IMR-90 (cell line): ENCODE measurements around the gene RAB5B. TPM values are rescaled to one million over a fixed set of nuclear protein-coding genes. Genes with fewer than 3 reads are reported as not detected.

Experiments
- ATAC-seq: fragments of 200-7000 bp; cut with Tn5 transposase; 2 replicates; pipeline ENCODE4 v1.9.1; 2020; ENCODE audit warnings: low read depth, mild to moderate bottlenecking, moderate library complexity
- BruUV-seq: library from RNA; stranded (reverse); fragments of 400-500 nt; replicated peaks from 2 replicates; lab custom pipeline; 2021; lab: Mats Ljungman, UMichigan
- CTCF ChIA-PET: fragments of 300-600 bp; formaldehyde crosslinking; extraction: SDS; loops from one replicate; lab custom pipeline; 2021; ENCODE audit warnings: antibody characterized with exemption; lab: Yijun Ruan, JAX
- POLR2A ChIA-PET: fragments of 300-600 bp; sonication (Branson Sonifier 250); formaldehyde crosslinking; loops from one replicate; lab custom pipeline; 2022; ENCODE audit warnings: antibody characterized with exemption; ENCODE audit not compliant: unreplicated experiment; lab: Charles Lee
- DNase-seq: peaks from one replicate; pipeline ENCODE4 v3.0.0; 2013
- H2AFZ ChIP-seq: replicated peaks from 2 replicates; pipeline ENCODE3; 2013; ENCODE audit warnings: low read length, mild to moderate bottlenecking; ENCODE audit not compliant: poor library complexity
- H2AK5ac ChIP-seq: 2 replicates; pipeline ENCODE4 v1.6.1; 2013; ENCODE audit warnings: low read depth, low read length, inconsistent platforms
- H2AK9ac ChIP-seq: replicated peaks from 2 replicates; pipeline ENCODE3; 2013; ENCODE audit warnings: mild to moderate bottlenecking, low read depth, low read length, moderate library complexity; ENCODE audit not compliant: poor library complexity
- H2BK120ac ChIP-seq: 2 replicates; pipeline ENCODE4 v1.6.1; 2013; ENCODE audit warnings: low read depth, low read length, inconsistent platforms
- H2BK15ac ChIP-seq: 3 replicates; pipeline ENCODE4 v1.6.1; 2013; ENCODE audit warnings: low read depth, low read length, inconsistent platforms
- H2BK20ac ChIP-seq: 2 replicates; pipeline ENCODE4 v1.6.1; 2013; ENCODE audit warnings: low read depth, mild to moderate bottlenecking, inconsistent platforms, low read length, moderate library complexity
- H2BK5ac ChIP-seq: 2 replicates; pipeline ENCODE4 v1.6.1; 2013; ENCODE audit warnings: mild to moderate bottlenecking, low read depth, low read length, inconsistent platforms; ENCODE audit not compliant: poor library complexity, severe bottlenecking
- H3K14ac ChIP-seq: replicated peaks from 2 replicates; pipeline ENCODE4 v1.6.1; 2013; ENCODE audit warnings: low read depth, low read length, inconsistent platforms
- H3K18ac ChIP-seq: 2 replicates; pipeline ENCODE4 v1.6.1; 2013; ENCODE audit warnings: low read depth, low read length, control low read depth
- H3K23ac ChIP-seq: 2 replicates; pipeline ENCODE4 v1.6.1; 2013; ENCODE audit warnings: low read depth, low read length, inconsistent platforms
- H3K27ac ChIP-seq: 2 replicates; pipeline ENCODE4 v1.5.1; 2013; ENCODE audit warnings: mild to moderate bottlenecking, control low read depth, low read length; ENCODE audit not compliant: insufficient read depth
- H3K27me3 ChIP-seq: 2 replicates; pipeline ENCODE4 v1.6.1; 2013; ENCODE audit warnings: low read length; ENCODE audit not compliant: control insufficient read depth, insufficient read depth
- H3K36me3 ChIP-seq: 2 replicates; pipeline ENCODE4 v1.6.1; 2013; ENCODE audit warnings: low read length, mixed read lengths; ENCODE audit not compliant: control insufficient read depth, insufficient read depth
- H3K4ac ChIP-seq: 2 replicates; pipeline ENCODE4 v1.6.1; 2013; ENCODE audit warnings: low read depth, low read length, inconsistent platforms
- H3K4me1 ChIP-seq: 2 replicates; pipeline ENCODE4 v1.6.1; 2013; ENCODE audit warnings: low read length, mixed read lengths; ENCODE audit not compliant: control insufficient read depth, insufficient read depth
- H3K4me2 ChIP-seq: 2 replicates; pipeline ENCODE4 v1.6.1; 2013; ENCODE audit warnings: low read depth, mild to moderate bottlenecking, control low read depth, low read length, moderate library complexity
- H3K4me3 ChIP-seq: 2 replicates; pipeline ENCODE4 v1.5.1; 2013; ENCODE audit warnings: low read depth, mild to moderate bottlenecking, control low read depth, low read length, moderate library complexity; ENCODE audit not compliant: insufficient read depth
- H3K56ac ChIP-seq: 2 replicates; pipeline ENCODE4 v1.6.1; 2013; ENCODE audit warnings: low read length, inconsistent platforms; ENCODE audit not compliant: insufficient read depth; ENCODE audit errors: extremely low read depth
- H3K79me1 ChIP-seq, 2 experiments: 2 replicates each; pipeline ENCODE4 v1.6.1; 2013; ENCODE audit warnings: low read length in 2 of 2, inconsistent platforms in 1 of 2, low read depth in 1 of 2
- H3K9ac ChIP-seq: 2 replicates; pipeline ENCODE4 v1.6.1; 2013; ENCODE audit warnings: low read depth, low read length, control low read depth
- H3K9me1 ChIP-seq: 2 replicates; pipeline ENCODE4 v1.6.1; 2013; ENCODE audit warnings: low read length, inconsistent platforms; ENCODE audit not compliant: insufficient read depth
- H3K9me3 ChIP-seq: 2 replicates; pipeline ENCODE4 v1.6.1; 2013; ENCODE audit warnings: low read length; ENCODE audit not compliant: control insufficient read depth, insufficient read depth
- H4K20me1 ChIP-seq: 2 replicates; pipeline ENCODE4 v1.6.1; 2013; ENCODE audit warnings: low read length, inconsistent platforms; ENCODE audit not compliant: insufficient read depth
- H4K5ac ChIP-seq: 2 replicates; pipeline ENCODE4 v1.6.1; 2013; ENCODE audit warnings: mild to moderate bottlenecking, low read depth, low read length, control low read depth
- H4K8ac ChIP-seq, 2 experiments: 2 replicates each; pipeline ENCODE4 v1.6.1; 2013; ENCODE audit warnings: low read depth in 2 of 2, low read length in 2 of 2, control low read depth in 1 of 2, inconsistent platforms in 1 of 2
- H4K91ac ChIP-seq: 2 replicates; pipeline ENCODE4 v1.6.1; 2013; ENCODE audit warnings: low read depth, low read length, inconsistent platforms; ENCODE audit not compliant: insufficient read depth
- BHLHE40 ChIP-seq: fragments of 150-350 bp; IDR thresholded peaks from 2 replicates; pipeline ENCODE4 v1.6.1; 2016; ENCODE audit warnings: mild to moderate bottlenecking, low read depth, low read length
- CEBPB ChIP-seq: IDR thresholded peaks from 2 replicates; pipeline ENCODE4 v1.6.1; 2012; ENCODE audit warnings: low read depth, low read length, improper control_type of control experiment
- CHD1 ChIP-seq: IDR thresholded peaks from 2 replicates; pipeline ENCODE4 v1.6.1; 2012; ENCODE audit warnings: low read depth, low read length, improper control_type of control experiment
- MXI1 ChIP-seq: IDR thresholded peaks from 2 replicates; pipeline ENCODE4 v1.6.1; 2012; ENCODE audit warnings: low read depth, mild to moderate bottlenecking, low read length, moderate library complexity, borderline replicate concordance
- POLR2A ChIP-seq: IDR thresholded peaks from 2 replicates; pipeline ENCODE4 v1.6.1; 2012; ENCODE audit warnings: mild to moderate bottlenecking, low read depth, low read length
- RAD21 ChIP-seq: IDR thresholded peaks from 2 replicates; pipeline ENCODE4 v1.6.1; 2012; ENCODE audit warnings: low read length, improper control_type of control experiment
- RFX5 ChIP-seq: IDR thresholded peaks from 2 replicates; pipeline ENCODE4 v1.8.0; 2012; ENCODE audit warnings: low read depth, mild to moderate bottlenecking, low read length, moderate library complexity
- SMC3 ChIP-seq: fragments of 150-350 bp; IDR thresholded peaks from 2 replicates; pipeline ENCODE4 v1.6.1; 2016; ENCODE audit warnings: low read depth, mild to moderate bottlenecking, antibody characterized with exemption, low read length, moderate library complexity
- WGBS, 2 experiments: methylation state at CpG; one replicate each; pipeline versions ENCODE4 v1.1.5 to v1.1.7; 2013; ENCODE audit warnings: missing lambda C conversion rate in 2 of 2; ENCODE audit not compliant: insufficient read length in 1 of 2; ENCODE audit errors: extremely low coverage in 2 of 2; 5-methylcytosine and 5-hydroxymethylcytosine counted together
- dilution Hi-C: fragments of 300-500 bp; cut with HindIII; formaldehyde crosslinking; loops from one replicate; pipeline ENCODE4 v1.14.3; 2018; ENCODE audit warnings: low sequenced_read_pairs; ENCODE audit not compliant: unreplicated experiment
- in situ Hi-C: fragments of 300-500 bp; cut with MboI; formaldehyde crosslinking; loops from 3 replicates; pipeline ENCODE4 v1.14.3; 2019; ENCODE audit warnings: low sequenced_read_pairs, inconsistent platforms, mixed read lengths
- intact Hi-C: fragments of 100-400 bp; cut with micrococcal nuclease; formaldehyde crosslinking; loops from 2 replicates; pipeline ENCODE4 v1.10.0; 2022
- polyA plus RNA-seq, 3 experiments: library from polyadenylated mRNA; depleted of rRNA; stranded (reverse); fragments of >200 nt; gene quantifications; 2 replicates each; pipeline ENCODE4 v1.2.3, GENCODE V29; 2012; ENCODE audit warnings: low replicate concordance in 1 of 3
- total RNA-seq: library from RNA; depleted of rRNA; stranded (reverse); fragments of >200 nt; gene quantifications from 2 replicates; pipeline ENCODE4 v1.2.3, GENCODE V29; 2012

The RAB5B gene
- total and polyA plus RNA-seq, 2 of the 4 experiments (the other 2 are of a cell fraction) = 56.5 to 99.2 TPM

DNA sequence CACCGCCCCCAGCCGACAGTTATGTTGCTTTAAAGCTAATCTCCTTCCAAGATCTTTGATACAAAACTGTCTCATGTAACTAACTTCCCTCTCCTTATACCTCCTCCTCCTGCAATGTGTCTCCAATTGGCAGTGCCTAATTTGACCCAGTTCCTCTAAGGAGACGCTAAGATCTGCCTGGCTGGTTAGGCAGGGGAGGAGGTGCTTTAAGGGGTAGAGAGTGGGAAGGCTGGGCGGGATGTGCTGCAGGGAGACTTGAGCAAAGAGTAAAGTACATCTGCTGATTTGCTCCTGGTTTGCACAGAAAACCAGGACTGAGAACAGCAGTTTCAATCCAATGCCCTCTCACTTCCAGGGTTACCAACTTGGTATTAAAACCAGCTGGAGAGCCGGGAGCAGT lies 39.6 kb downstream of the RAB5B start:
- H3K14ac ChIP-seq = no peak overlapping the region
- H2BK20ac ChIP-seq = no peak overlapping the region
- H4K5ac ChIP-seq = no peak overlapping the region
- peaks cover 3% of the 10 kb centered on the region; the same call in 1 of the 2 replicates for H3K9me1 ChIP-seq
- H4K91ac ChIP-seq = no peak overlapping the region
- no peak overlapping the region for H3K23ac ChIP-seq
- in situ Hi-C loops (no loop called here), intact Hi-C loops (no loop called here), dilution Hi-C loops (no loop called here)
- ChIA-PET CTCF (no interaction called here), POLR2A (no interaction called here)
- H2BK5ac ChIP-seq = no peak overlapping the region
- no peaks in the 10 kb centered on the region for H3K27me3 ChIP-seq
- H3K18ac ChIP-seq = no peak overlapping the region
- no peak overlapping the region for H3K4ac ChIP-seq
- WGBS, 2 experiments = no CpG with 5 or more reads among the region's 5 CpGs
- H3K9me3 ChIP-seq = no peaks in the 10 kb centered on the region
- no TSS peak for BruUV-seq
- TF ChIP-seq POLR2A = no peak
- TF ChIP-seq MXI1 = no peak
- TF ChIP-seq CEBPB = no peak
- TF ChIP-seq SMC3 = no peak
- TF ChIP-seq CHD1 = no peak
- TF ChIP-seq RAD21 = no peak
- no peak for TF ChIP-seq RFX5
- no peak for TF ChIP-seq BHLHE40
- no peak overlapping the region for H2AFZ ChIP-seq
- no peaks in the 10 kb centered on the region; the same call in 1 of the 2 replicates for H3K36me3 ChIP-seq
- no peak overlapping the region for H2AK5ac ChIP-seq
- no peak overlapping the region for H3K4me3 ChIP-seq
- no peak overlapping the region for H2AK9ac ChIP-seq
- H3K56ac ChIP-seq = no peak overlapping the region
- H2BK15ac ChIP-seq = no peak overlapping the region
- H3K9ac ChIP-seq = no peak overlapping the region
- no peak overlapping the region for H4K8ac ChIP-seq
- ATAC-seq (no peak), DNase-seq (no peak)
- no peak overlapping the region for H3K27ac ChIP-seq
- H3K4me2 ChIP-seq = no peak overlapping the region
- H4K20me1 ChIP-seq = no peaks in the 10 kb centered on the region
- no peaks in the 10 kb centered on the region for H3K4me1 ChIP-seq
- no peaks in the 10 kb centered on the region for H3K79me1 ChIP-seq
- H2BK120ac ChIP-seq = no peak overlapping the region
